ENCODE results near the gene PHF21B.

Gene PHF21B

GRCh38 chr22:44955102-44955501 lies 54.7 kb downstream of the PHF21B start:
- FAIRE-seq: no peak

GRCh38 chr22:44954149-44954548 lies 55.7 kb downstream of the PHF21B start:
- no peak for FAIRE-seq

GRCh38 chr22:44952863-44953746 lies 56.7 kb downstream of the PHF21B start:
- no peak for FAIRE-seq

GRCh38 chr22:44951510-44951816 lies 58.3 kb downstream of the PHF21B start:
- FAIRE-seq: no peak

DNA sequence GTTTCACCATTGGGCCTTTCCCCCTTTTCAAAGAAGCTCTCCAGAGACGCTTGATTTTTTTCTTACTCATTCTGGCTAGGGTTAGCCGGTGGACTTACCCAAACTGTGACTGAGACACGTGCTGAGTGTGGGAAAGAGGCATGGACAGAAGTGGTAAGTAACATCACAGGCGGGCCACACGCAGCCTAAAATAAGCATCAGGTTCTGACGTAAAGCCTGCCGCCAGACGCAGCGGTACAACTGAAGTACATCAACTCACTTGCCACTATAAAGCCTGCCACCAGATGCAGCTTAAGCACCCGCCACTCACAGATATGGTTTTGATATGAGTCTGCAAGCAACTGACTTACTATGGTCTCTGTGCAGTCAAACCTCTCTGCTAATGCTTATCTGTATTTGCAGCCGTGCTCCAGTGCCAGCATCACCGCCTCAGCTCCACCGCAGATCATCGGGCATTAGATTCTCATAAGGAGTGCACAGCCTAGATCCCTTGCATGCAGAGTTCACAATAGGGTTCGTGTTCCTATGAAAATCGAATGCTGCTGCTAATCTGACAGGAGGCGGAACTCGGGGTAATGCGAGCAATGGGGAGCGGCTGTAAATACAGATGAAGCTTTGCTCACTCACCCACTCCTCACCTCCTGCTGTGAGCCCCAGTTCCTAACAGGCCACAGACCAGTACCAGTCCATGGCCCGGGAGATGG lies 58.8 kb downstream of the PHF21B start:
- no peak for FAIRE-seq

DNA sequence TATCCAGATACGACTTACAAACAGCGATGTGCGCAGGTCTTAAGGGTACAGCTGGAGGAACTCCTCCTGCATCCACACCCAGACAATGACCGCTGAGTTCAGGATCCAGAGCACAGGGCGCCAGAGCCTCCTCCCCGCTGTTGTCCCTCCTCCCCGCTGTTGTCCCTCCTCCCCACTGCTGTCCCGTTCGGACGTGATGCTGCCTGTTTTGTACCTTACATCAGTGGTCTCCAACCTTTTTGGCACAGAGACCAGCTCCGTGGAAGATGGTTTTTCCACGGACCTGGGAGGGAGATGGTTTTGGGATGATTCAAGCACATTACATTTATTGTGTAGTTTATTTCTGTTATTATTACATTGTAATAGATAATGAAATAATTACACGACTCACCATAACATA lies 62.0 kb downstream of the PHF21B start:
- FAIRE-seq: no peak

DNA sequence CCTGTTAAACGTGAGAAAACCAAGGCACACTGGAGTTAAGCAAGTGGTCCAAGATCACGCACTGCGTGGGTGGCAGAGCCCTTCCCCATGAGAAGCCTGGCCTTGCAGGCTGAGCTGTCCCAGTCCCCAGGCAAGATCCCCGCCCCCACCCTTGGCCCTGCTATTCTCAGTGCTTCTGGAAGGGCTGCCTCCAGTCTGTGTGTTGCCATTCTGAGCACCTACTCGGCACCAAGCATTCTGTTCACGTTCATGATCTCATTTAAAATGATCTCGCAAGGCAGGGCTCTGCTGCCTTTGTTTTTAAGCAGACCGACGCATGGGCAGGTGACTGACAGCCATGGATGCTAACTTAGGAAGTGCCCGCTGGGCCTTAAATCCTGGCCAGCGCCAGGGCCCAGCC lies 62.8 kb downstream of the PHF21B start:
- FAIRE-seq: no peak

DNA sequence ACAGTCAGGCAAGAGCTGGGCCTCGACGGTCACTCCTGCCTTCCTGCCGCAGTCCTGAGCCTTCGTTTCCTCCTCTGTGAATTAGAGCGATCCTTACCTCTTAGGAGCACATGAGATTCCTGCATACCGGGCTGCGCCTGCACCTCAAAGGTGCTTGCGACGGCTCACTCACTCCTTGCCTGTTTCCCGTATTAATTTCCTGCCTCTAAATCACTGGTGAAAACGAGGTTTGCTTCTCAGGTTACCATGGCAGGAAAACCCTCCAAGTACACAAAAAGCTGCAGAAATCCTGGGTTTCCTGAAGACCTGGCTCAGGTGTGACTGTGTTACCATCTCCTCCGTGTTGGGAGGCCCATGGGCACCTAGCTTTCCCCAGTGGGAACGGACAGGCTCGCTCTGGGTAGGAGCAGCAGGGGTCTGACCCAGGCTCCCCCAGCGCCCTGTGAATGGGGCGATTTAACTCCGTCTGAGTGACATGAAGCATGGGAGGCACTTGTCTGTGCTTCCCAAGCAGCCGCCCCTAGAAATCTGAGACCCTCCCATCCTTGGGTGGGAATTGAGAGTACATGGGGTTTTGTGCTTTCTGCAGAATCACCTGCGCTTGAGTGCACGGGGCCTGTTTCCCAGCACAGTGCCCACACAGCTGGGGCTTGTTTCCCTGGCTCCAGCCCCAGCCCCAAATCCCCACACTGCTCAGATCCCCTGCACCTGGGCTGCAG lies 64.8 kb downstream of the PHF21B start:
- no peak for FAIRE-seq

DNA sequence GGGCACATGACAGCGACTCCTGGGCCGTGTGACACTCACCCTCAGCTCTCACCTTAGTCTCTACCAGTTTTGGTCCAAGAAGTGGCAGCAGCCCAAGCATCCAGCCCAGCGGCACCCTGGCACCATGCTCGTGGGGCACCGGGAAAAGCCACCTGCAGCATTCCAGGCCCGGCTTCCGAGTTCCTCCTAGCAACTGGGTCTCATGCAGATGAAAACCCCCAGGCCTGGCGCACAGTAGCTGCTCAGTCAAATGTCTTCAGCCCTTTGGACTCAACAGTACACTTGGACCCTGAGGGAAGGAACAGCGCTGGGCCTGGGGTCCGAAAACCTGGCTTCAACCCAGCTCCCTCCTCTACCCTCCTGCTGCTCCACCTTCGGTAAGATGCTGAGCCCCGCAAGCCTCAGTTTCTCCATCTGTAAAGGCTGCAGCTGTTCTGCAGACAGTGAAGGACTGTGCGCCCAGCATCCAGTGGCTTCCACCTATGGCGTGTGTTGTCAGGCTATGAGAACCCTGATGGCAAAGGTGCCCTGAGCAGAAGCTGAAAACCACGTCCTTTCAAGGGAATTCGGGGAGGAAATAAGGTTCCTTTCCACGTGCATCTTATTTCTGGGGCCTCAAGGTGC lies 66.0 kb downstream of the PHF21B start:
- no peak for FAIRE-seq

- FAIRE-seq: no peak
Measured at GRCh38 chr22:44942979-44943700, 66.7 kb downstream of the PHF21B start.

DNA sequence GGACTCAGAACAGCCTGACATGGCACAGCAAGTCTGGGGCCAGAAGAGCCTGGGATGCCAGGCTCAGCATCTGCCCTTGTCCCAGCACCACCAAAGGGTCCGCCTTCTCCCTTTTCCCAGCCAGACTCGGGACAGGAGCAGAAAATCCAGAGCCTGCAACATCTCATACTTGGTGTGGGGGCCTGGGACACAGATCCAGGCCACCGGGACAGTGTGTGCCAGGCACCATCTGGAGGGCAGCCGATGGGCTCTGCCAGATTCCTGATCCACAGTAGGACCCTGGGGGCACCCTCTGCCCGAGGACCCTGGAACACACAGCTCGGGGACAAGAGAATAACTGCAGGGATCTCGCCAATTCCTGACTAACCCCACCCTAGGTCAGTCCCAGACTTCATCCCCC lies 67.7 kb downstream of the PHF21B start:
- FAIRE-seq: no peak

DNA sequence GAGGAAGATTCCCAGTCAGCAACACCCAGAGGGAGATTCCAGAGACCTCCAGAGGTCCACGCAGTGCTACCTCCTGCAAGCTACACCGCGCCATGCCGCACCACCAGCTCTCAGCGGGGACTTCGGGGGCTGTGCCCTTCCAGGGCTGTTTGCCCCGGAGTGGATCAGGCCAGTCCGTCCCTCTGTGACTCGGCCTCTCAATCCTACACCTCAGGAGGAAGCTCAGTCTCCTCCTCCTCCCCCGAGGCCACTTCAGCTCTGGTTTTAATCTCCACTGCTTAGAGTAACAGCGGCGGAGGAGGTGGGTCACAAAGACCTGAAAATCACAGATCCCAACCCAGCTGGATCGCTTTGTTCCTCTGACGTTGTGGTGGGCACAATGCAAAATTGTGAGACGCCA lies 68.6 kb downstream of the PHF21B start:
- no peak for FAIRE-seq

GRCh38 chr22:44940130-44940529 lies 69.7 kb downstream of the PHF21B start:
- no peak for FAIRE-seq

DNA sequence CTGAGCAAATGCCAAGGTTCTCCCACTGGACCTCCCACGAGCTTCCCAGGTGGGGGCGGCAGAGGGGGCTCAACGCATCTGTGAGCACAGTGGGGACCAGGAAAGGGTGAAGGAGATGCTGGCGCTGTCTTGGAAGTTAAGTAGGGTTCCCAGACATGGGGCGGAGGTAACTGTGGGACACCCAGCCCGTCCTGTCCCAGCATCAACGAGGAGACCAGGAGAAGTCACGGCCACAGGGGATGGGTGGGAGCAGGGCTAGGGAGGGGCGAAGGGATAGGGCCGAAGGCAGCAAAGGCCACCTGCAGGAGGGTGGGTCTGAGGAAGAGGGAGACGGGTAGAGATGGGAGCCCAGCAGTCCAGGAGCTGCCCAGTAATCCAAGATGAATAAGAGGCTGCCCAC lies 70.4 kb downstream of the PHF21B start:
- FAIRE-seq: no peak

DNA sequence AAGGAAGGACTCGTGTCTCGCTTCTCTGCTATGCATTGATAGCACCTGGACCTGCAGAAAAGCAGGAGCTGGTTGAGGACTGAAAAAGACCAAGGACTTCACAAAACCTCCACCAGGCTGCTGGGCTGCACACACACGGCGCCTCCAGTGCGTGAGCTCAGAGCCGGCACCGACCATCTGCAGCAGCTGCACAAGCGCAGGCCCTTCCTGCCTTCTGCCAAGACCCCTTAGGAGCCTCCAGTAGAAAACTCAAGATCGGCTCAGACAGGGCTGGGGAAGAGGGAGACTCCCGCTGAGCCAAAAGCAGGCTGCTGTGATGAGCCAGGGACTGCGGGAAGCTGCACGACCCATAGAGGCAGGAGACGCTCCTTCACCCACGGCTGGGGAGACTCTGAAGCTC lies 70.9 kb downstream of the PHF21B start:
- FAIRE-seq: no peak

- no peak for FAIRE-seq
Measured at GRCh38 chr22:44937216-44937615, 72.6 kb downstream of the PHF21B start.

- FAIRE-seq: no peak
Measured at GRCh38 chr22:44936201-44936600, 73.6 kb downstream of the PHF21B start.

DNA sequence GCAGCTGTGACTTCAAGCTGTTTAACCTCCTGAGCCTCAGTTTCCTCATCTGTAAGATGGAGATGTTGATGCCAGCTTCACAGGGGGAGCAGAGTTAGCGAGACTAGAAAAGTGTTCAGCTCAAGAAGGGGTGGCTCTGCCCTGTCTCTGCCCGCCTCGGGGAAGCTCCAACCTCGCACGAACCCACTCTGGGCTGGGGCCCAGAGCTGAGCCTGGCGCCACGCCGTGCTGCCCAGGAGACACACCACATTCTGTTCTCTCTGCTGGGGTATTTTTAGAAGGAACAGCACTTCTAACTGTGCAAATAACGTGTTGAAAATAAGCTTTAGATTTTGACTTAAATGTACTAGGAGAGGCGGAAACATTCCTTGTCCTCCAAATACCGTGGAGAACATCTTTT lies 74.1 kb downstream of the PHF21B start:
- FAIRE-seq: no peak

DNA sequence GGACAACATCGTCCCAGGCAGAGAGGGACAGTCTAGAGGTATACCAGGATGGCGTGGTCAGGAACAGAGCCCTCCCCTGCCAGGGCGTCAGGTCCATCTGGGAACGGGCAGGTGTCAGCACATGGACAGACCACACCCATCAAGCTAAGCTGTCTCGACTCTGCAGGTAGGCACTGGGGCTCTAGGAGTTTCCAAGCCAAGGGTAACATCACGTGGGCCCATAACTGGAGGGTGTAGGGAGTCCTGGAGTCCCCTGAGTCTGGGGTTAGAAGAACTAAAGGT lies 75.4 kb downstream of the PHF21B start:
- no peak for FAIRE-seq

DNA sequence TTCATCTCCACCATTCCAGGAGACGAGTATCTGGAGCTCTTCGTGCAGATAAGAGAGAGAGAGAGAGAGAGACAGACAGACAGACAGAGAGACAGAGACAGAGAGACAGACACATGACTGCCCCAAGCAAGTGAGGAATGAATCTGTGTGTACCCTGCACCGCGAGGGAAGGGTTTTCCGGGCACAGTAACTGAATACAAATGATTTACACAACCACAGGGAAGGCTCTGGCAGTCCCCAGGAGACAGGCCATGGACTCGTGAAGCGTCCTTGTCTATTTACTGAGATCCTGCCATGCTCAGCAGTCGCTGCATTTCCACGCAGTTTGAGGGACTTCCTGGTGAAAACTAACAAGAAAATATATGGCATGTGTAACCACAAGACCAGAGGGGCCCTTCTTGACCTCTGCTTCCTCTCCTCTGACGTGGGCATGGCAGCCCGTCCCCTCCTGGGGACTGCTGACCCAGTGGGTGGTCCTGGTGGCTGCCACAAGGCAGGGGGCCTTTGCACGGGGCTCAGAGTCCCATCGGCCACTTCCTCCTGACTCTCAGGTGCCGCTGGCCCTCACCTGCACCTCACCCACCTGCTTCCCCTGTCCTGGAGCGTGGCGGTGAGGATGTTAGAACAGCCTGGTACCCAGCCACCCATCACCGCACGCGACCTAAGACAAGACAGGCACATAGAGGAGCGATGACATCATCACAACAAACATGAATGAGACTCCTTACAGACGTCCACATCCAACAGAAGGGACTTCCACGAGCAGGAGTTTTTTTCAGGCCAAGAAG lies 75.9 kb downstream of the PHF21B start:
- no peak for FAIRE-seq

GRCh38 chr22:44932493-44932892 lies 77.3 kb downstream of the PHF21B start:
- no peak for FAIRE-seq

DNA sequence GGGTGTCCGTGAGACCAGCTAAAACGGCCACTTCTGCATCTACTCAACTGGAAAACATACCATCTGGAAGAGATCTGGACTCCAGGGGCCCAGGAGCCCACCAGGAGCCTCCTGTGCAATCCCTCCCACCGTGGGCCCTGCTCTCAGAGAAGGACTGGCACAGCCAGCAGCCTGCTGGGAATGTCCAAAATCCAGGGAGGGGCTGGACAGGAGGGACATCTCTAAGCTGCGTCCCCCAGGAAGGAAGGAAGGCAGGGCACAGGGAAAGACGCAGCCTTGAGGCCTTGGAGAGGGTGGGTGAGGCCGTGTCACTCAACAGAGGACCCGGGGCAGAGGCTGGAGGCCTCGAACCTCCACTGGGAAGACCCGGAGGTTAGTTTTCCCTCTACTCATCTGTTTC lies 78.0 kb downstream of the PHF21B start:
- FAIRE-seq: no peak

Measured in TTC549 (cell line).